Activated naive CD8-positive, alpha-beta T cell treated with anti-CD3 and anti-CD28 coated beads, Interleukin-2, amount 50 U/mL, for 24 hours (primary cell): ENCODE results near the gene PSMD2.
A peak's percentile ranks its signal among the peaks of the same experiment; 100 is the strongest.
"Not testable (repeated sequence)": the region's sequence is repeated elsewhere in the genome, so short reads cannot be mapped to it uniquely, and the experiment has no call there.

Source experiments
- ATAC-seq: fragments of 150-1000 bp; cut with Tn5 transposase; one replicate; pipeline ENCODE4 v1.10.0; 2021
- DNase-seq: peaks from one replicate; pipeline ENCODE4 v3.0.0; 2021
- H3K27ac Mint-ChIP-seq: one replicate; pipeline ENCODE4 v1.8.0; 2021; ENCODE audit warnings: mild to moderate bottlenecking, mixed read lengths
- H3K27me3 Mint-ChIP-seq: one replicate; pipeline ENCODE4 v1.8.0; 2021; ENCODE audit warnings: mixed read lengths
- H3K36me3 Mint-ChIP-seq: one replicate; pipeline ENCODE4 v1.8.0; 2021; ENCODE audit warnings: low read depth, mixed read lengths
- H3K4me1 Mint-ChIP-seq: one replicate; pipeline ENCODE4 v1.8.0; 2021; ENCODE audit warnings: mixed read lengths
- H3K4me3 Mint-ChIP-seq: one replicate; pipeline ENCODE4 v1.8.0; 2021; ENCODE audit warnings: mild to moderate bottlenecking, moderate library complexity, mixed read lengths
- H3K9me3 Mint-ChIP-seq: one replicate; pipeline ENCODE4 v1.8.0; 2021; ENCODE audit warnings: mixed read lengths

The PSMD2 gene

GRCh38 chr3:184336547-184337398 lies 37.7 kb downstream of the PSMD2 start:
- no peak for ATAC-seq
- peak overlapping the region; percentile 80 for H3K27ac Mint-ChIP-seq
- DNase-seq = no peak
- H3K9me3 Mint-ChIP-seq = no peaks in the 10 kb centered on the region
- H3K36me3 Mint-ChIP-seq = peaks cover 36% of the 10 kb centered on the region
- peak overlapping the region; percentile 81 for H3K4me3 Mint-ChIP-seq
- peaks cover 56% of the 10 kb centered on the region for H3K4me1 Mint-ChIP-seq
- no peaks in the 10 kb centered on the region for H3K27me3 Mint-ChIP-seq

- Mint-ChIP-seq H3K9me3 (no peaks in the 10 kb centered on the region), H3K27ac (peak within 1 kb of the TSS; percentile 80), H3K4me3 (peak within 1 kb of the TSS; percentile 81), H3K4me1 (peaks cover 50% of the 10 kb centered on the region), H3K36me3 (peaks cover 32% of the 10 kb centered on the region), H3K27me3 (no peaks in the 10 kb centered on the region)
- ATAC-seq = no peak
- DNase-seq = no peak
Measured at GRCh38 chr3:184337399-184337714, 38.3 kb downstream of the PSMD2 start, which contains the start of gene FAM131A. FAM131A (plus strand) TSS chr3:184337600; CDS start chr3:184337631, 31 bp downstream.

GRCh38 chr3:184337981-184338380 lies 38.9 kb downstream of the PSMD2 start:
- H3K36me3 Mint-ChIP-seq = peaks cover 25% of the 10 kb centered on the region
- H3K9me3 Mint-ChIP-seq = no peaks in the 10 kb centered on the region
- peaks cover 44% of the 10 kb centered on the region for H3K4me1 Mint-ChIP-seq
- no peaks in the 10 kb centered on the region for H3K27me3 Mint-ChIP-seq
- H3K27ac Mint-ChIP-seq = peak overlapping the region; percentile 7
- H3K4me3 Mint-ChIP-seq = no peak overlapping the region
- DNase-seq (no peak), ATAC-seq (no peak)

GRCh38 chr3:184338511-184338945 lies 39.5 kb downstream of the PSMD2 start:
- DNase-seq (no peak), ATAC-seq (no peak)
- Mint-ChIP-seq H3K27me3 (no peaks in the 10 kb centered on the region), H3K4me1 (peaks cover 38% of the 10 kb centered on the region), H3K27ac (no peak overlapping the region), H3K9me3 (no peaks in the 10 kb centered on the region), H3K4me3 (no peak overlapping the region), H3K36me3 (peaks cover 20% of the 10 kb centered on the region)

GRCh38 chr3:184339001-184339400 lies 40.0 kb downstream of the PSMD2 start:
- H3K4me3 Mint-ChIP-seq = no peak overlapping the region
- no peak overlapping the region for H3K27ac Mint-ChIP-seq
- no peak for DNase-seq
- peaks cover 33% of the 10 kb centered on the region for H3K4me1 Mint-ChIP-seq
- H3K36me3 Mint-ChIP-seq = peaks cover 15% of the 10 kb centered on the region
- ATAC-seq = no peak
- no peaks in the 10 kb centered on the region for H3K9me3 Mint-ChIP-seq
- H3K27me3 Mint-ChIP-seq = no peaks in the 10 kb centered on the region

- H3K36me3 Mint-ChIP-seq = peaks cover 11% of the 10 kb centered on the region
Measured at GRCh38 chr3:184339451-184340135, 40.6 kb downstream of the PSMD2 start.

GRCh38 chr3:184341925-184342324 lies 42.9 kb downstream of the PSMD2 start:
- peaks cover 12% of the 10 kb centered on the region for H3K4me1 Mint-ChIP-seq
- peaks cover 5% of the 10 kb centered on the region for H3K36me3 Mint-ChIP-seq
- no peak for DNase-seq
- H3K9me3 Mint-ChIP-seq = no peaks in the 10 kb centered on the region
- no peak overlapping the region for H3K4me3 Mint-ChIP-seq
- no peak for ATAC-seq
- H3K27me3 Mint-ChIP-seq = no peaks in the 10 kb centered on the region
- no peak overlapping the region for H3K27ac Mint-ChIP-seq

More at GRCh38 chr3:184339451-184340135, 40.6 kb downstream of the PSMD2 start:
- not testable (repeated sequence) for H3K27ac Mint-ChIP-seq, DNase-seq, ATAC-seq, H3K4me3 Mint-ChIP-seq, H3K9me3 Mint-ChIP-seq, H3K27me3 Mint-ChIP-seq
- H3K4me1 Mint-ChIP-seq = peaks cover 28% of the 10 kb centered on the region

GRCh38 chr3:184343200-184343876 lies 44.3 kb downstream of the PSMD2 start:
- Mint-ChIP-seq H3K27me3 (no peaks in the 10 kb centered on the region), H3K27ac (no peak overlapping the region), H3K9me3 (no peaks in the 10 kb centered on the region), H3K4me3 (no peak overlapping the region), H3K4me1 (no peaks in the 10 kb centered on the region), H3K36me3 (no peaks in the 10 kb centered on the region)
- DNase-seq (no peak), ATAC-seq (no peak)

- no peak for DNase-seq
- ATAC-seq = no peak
- Mint-ChIP-seq H3K27me3 (no peaks in the 10 kb centered on the region), H3K27ac (no peak overlapping the region), H3K4me1 (no peaks in the 10 kb centered on the region), H3K36me3 (no peaks in the 10 kb centered on the region), H3K9me3 (no peaks in the 10 kb centered on the region), H3K4me3 (no peak overlapping the region)
Measured at GRCh38 chr3:184344579-184345316, 45.7 kb downstream of the PSMD2 start.

GRCh38 chr3:184345317-184346144 lies 46.5 kb downstream of the PSMD2 start:
- H3K27me3 Mint-ChIP-seq = no peaks in the 10 kb centered on the region
- no peak for DNase-seq
- no peak overlapping the region for H3K27ac Mint-ChIP-seq
- no peaks in the 10 kb centered on the region for H3K36me3 Mint-ChIP-seq
- ATAC-seq = peak; percentile 68
- no peak overlapping the region for H3K4me3 Mint-ChIP-seq
- no peaks in the 10 kb centered on the region for H3K9me3 Mint-ChIP-seq
- no peaks in the 10 kb centered on the region for H3K4me1 Mint-ChIP-seq

- no peaks in the 10 kb centered on the region for H3K27me3 Mint-ChIP-seq
- H3K27ac Mint-ChIP-seq = no peak overlapping the region
- H3K36me3 Mint-ChIP-seq = no peaks in the 10 kb centered on the region
- no peaks in the 10 kb centered on the region for H3K9me3 Mint-ChIP-seq
- ATAC-seq (no peak), DNase-seq (no peak)
- H3K4me3 Mint-ChIP-seq = no peak overlapping the region
- H3K4me1 Mint-ChIP-seq = no peaks in the 10 kb centered on the region
Measured at GRCh38 chr3:184346480-184347190, 47.6 kb downstream of the PSMD2 start.

GRCh38 chr3:184347321-184348056 lies 48.4 kb downstream of the PSMD2 start:
- Mint-ChIP-seq H3K27me3 (no peaks in the 10 kb centered on the region), H3K9me3 (no peaks in the 10 kb centered on the region), H3K27ac (no peak overlapping the region), H3K4me3 (no peak overlapping the region), H3K4me1 (no peaks in the 10 kb centered on the region), H3K36me3 (no peaks in the 10 kb centered on the region)
- DNase-seq = no peak
- ATAC-seq = no peak

- H3K27ac Mint-ChIP-seq = no peak overlapping the region
- no peaks in the 10 kb centered on the region for H3K36me3 Mint-ChIP-seq
- no peak overlapping the region for H3K4me3 Mint-ChIP-seq
- H3K9me3 Mint-ChIP-seq = no peaks in the 10 kb centered on the region
- DNase-seq (no peak), ATAC-seq (no peak)
- H3K27me3 Mint-ChIP-seq = no peaks in the 10 kb centered on the region
- no peaks in the 10 kb centered on the region for H3K4me1 Mint-ChIP-seq
Measured at GRCh38 chr3:184348057-184348382, 49.0 kb downstream of the PSMD2 start.
